GM18873 (cell line): ENCODE data around the gene LRRFIP1.

ENCODE experiments used
- ATAC-seq: cut with Tn5 transposase; IDR thresholded peaks from one replicate; pipeline ENCODE4 v1.9.1; 2021; ENCODE audit warnings: mild to moderate bottlenecking, moderate library complexity, moderate number of reproducible peaks; ENCODE audit not compliant: unreplicated experiment, low FRiP score

Gene LRRFIP1

GRCh38 chr2:237699870-237700511 is 72.6 kb downstream of the LRRFIP1 start:
- ATAC-seq: no peak

GRCh38 chr2:237700512-237701032 is 73.2 kb downstream of the LRRFIP1 start:
- no peak for ATAC-seq

- no peak for ATAC-seq
These were observed 73.9 kb downstream of the LRRFIP1 start for GRCh38 chr2:237701033-237701858.

GRCh38 chr2:237701859-237702390 is 74.5 kb downstream of the LRRFIP1 start:
- ATAC-seq: no peak

GRCh38 chr2:237702441-237703391 is 75.3 kb downstream of the LRRFIP1 start:
- no peak for ATAC-seq

GRCh38 chr2:237704501-237705434 is 77.4 kb downstream of the LRRFIP1 start:
- ATAC-seq: no peak

- ATAC-seq: no peak
These were observed 78.9 kb downstream of the LRRFIP1 start for GRCh38 chr2:237706257-237706656.

GRCh38 chr2:237708065-237708398 is 80.6 kb downstream of the LRRFIP1 start:
- ATAC-seq: no peak

GRCh38 chr2:237708491-237708890 is 81.1 kb downstream of the LRRFIP1 start:
- no peak for ATAC-seq

GRCh38 chr2:237708961-237709360 is 81.6 kb downstream of the LRRFIP1 start:
- no peak for ATAC-seq

- no peak for ATAC-seq
These were observed 84.2 kb downstream of the LRRFIP1 start for GRCh38 chr2:237711458-237712150.

- ATAC-seq: no peak
These were observed 85.3 kb downstream of the LRRFIP1 start for GRCh38 chr2:237712477-237713377.

- ATAC-seq: no peak
These were observed 87.5 kb downstream of the LRRFIP1 start for GRCh38 chr2:237714690-237715458.

- ATAC-seq: no peak
These were observed 88.1 kb downstream of the LRRFIP1 start for GRCh38 chr2:237715459-237715947.

- no peak for ATAC-seq
These were observed 88.6 kb downstream of the LRRFIP1 start for GRCh38 chr2:237716011-237716410.

GRCh38 chr2:237717366-237718276 is 90.2 kb downstream of the LRRFIP1 start:
- ATAC-seq: no peak
